Right lobe of liver (tissue), 4 donors: Measurements from ENCODE around the gene CTNNB1.

Experiments
- CTCF ChIP-seq, 4 donors: fragments of 200-600 bp in 3 of 4; fragments of 450-650 bp in 1 of 4; IDR thresholded peaks; one replicate each; pipeline versions ENCODE4 v1.5.1 to v1.8.0; 2016 to 2022; ENCODE audit warnings: antibody characterized with exemption in 4 of 4, mild to moderate bottlenecking in 2 of 4
- POLR2A ChIP-seq: fragments of 450-650 bp; IDR thresholded peaks from one replicate; pipeline ENCODE4 v1.6.1; 2017; ENCODE audit warnings: antibody characterized with exemption, mild to moderate bottlenecking
- donor health status: DM: no; HTN: no; CAD: no.
- donor health status: DM: no; HTN: no; CAD: no.
- donor health status: DM: no; HTN: yes; CAD: no.

- TF ChIP-seq CTCF (IDR thresholded peaks at IDR 0.05) = no peak
- TF ChIP-seq POLR2A = no peak
Observed at GRCh38 chr3:41204369-41204768, 5.1 kb downstream of the CTNNB1 start.
